Nucleus accumbens (tissue), 56 donors: ENCODE measurements around the gene DXO.

Experiments
- DNase-seq, 56 donors: peaks; one replicate each; lab custom pipeline; 2025; lab: John Stamatoyannopoulos, UW

Gene DXO

GRCh38 chr6:31958741-31959739, 12.9 kb downstream of the DXO start, which contains the start of the genes NELFE and SKIC2:
Gene NELFE (minus strand): TSS chr6:31958971. CDS start chr6:31958446, 525 bp downstream.
Gene SKIC2 (plus strand): TSS chr6:31959175. CDS start chr6:31959193, 18 bp downstream.
- peak; percentile 80 to 99 (median 97) for DNase-seq

GRCh38 chr6:31958412-31958740, 13.6 kb downstream of the DXO start:
- DNase-seq: no peak

- DNase-seq: no peak
These were observed 15.1 kb downstream of the DXO start for GRCh38 chr6:31956796-31957195.

- DNase-seq: no peak
These were observed 17.4 kb downstream of the DXO start for GRCh38 chr6:31954511-31954910.

GRCh38 chr6:31952890-31953289, 19.0 kb downstream of the DXO start:
- DNase-seq: no peak

- DNase-seq: peak in 24 of 56 donors; percentile 3 to 64 (median 12)
These were observed 19.7 kb downstream of the DXO start for GRCh38 chr6:31952140-31952805.

GRCh38 chr6:31949926-31950548, 21.9 kb downstream of the DXO start:
- no peak for DNase-seq

- no peak for DNase-seq
These were observed 23.1 kb downstream of the DXO start for GRCh38 chr6:31948753-31949413.

- DNase-seq: no peak
These were observed 23.6 kb downstream of the DXO start for GRCh38 chr6:31948306-31948705.

GRCh38 chr6:31947864-31948263, 24.1 kb downstream of the DXO start:
- no peak for DNase-seq

GRCh38 chr6:31947070-31947675, 24.8 kb downstream of the DXO start:
- no peak for DNase-seq

- DNase-seq: no peak
These were observed 25.5 kb downstream of the DXO start for GRCh38 chr6:31946370-31946885.

- DNase-seq: peak in 2 of 56 donors; percentile 5 to 10
These were observed 26.2 kb downstream of the DXO start, which contains the start of gene CFB for GRCh38 chr6:31945507-31946369. Gene CFB (plus strand): TSS chr6:31946095. CDS start chr6:31946222, 127 bp downstream.

- DNase-seq: no peak
These were observed 26.8 kb downstream of the DXO start for GRCh38 chr6:31945154-31945506.

GRCh38 chr6:31943742-31944141, 28.2 kb downstream of the DXO start:
- DNase-seq: no peak

GRCh38 chr6:31940256-31940664, 31.7 kb downstream of the DXO start:
- DNase-seq: no peak

- DNase-seq: no peak
These were observed 36.1 kb downstream of the DXO start for GRCh38 chr6:31935823-31936222.

- no peak for DNase-seq
These were observed 36.9 kb downstream of the DXO start for GRCh38 chr6:31935021-31935420.

- DNase-seq: no peak
These were observed 38.4 kb downstream of the DXO start for GRCh38 chr6:31933537-31933936.
